K562 (cell line): ENCODE measurements around the gene PCDH1. TPM values are rescaled to one million over a fixed set of nuclear protein-coding genes. Genes with fewer than 3 reads are reported as not detected.

ENCODE experiments used
- ATAC-seq: fragments of 200-7000 bp; cut with Tn5 transposase; 3 replicates; pipeline ENCODE4 v1.9.1; 2020; ENCODE audit warnings: moderate library complexity
- BruUV-seq: library from RNA; stranded (reverse); fragments of 400-500 nt; replicated peaks from 2 replicates; lab custom pipeline; 2021; lab: Mats Ljungman, UMichigan
- CTCF ChIA-PET: fragments of 300-600 bp; formaldehyde crosslinking; extraction: SDS; loops from one replicate; lab custom pipeline; 2021; ENCODE audit warnings: low intra/inter-chr PET ratio; lab: Yijun Ruan, JAX
- POLR2A ChIA-PET: fragments of 300-600, 350-650 bp; sonication (Branson Sonifier 250); formaldehyde crosslinking; extraction: SDS; loops from one replicate; lab custom pipeline; 2021; ENCODE audit warnings: antibody characterized with exemption, inconsistent platforms; lab: Yijun Ruan, JAX
- DNase-seq, 4 experiments: peaks; one replicate each; pipeline versions ENCODE4 v3.0.0 to v3.0.0-alpha.2; 2011 to 2018; ENCODE audit warnings: low spot score in 3 of 4, mixed read lengths in 3 of 4; ENCODE audit errors: extremely low read depth in 1 of 4
- FAIRE-seq: peaks from 2 replicates; lab custom pipeline; 2011; peaks lifted over from hg19 to GRCh38; lab: Jason Lieb, UNC
- H2AFZ ChIP-seq: 2 replicates; pipeline ENCODE4 v1.6.0; 2011; ENCODE audit warnings: low read depth, low read length, control low read depth, inconsistent platforms
- H3K27ac ChIP-seq: fragments of 200-600 bp; 3 replicates; pipeline ENCODE4 v1.8.0; 2011; ENCODE audit warnings: low read depth, mild to moderate bottlenecking, control low read depth, inconsistent platforms, low read length, moderate library complexity, mixed read lengths; ENCODE audit errors: extremely low read depth
- H3K27me3 ChIP-seq, 2 experiments: fragments of 300-600 bp in 1 of 2; 2 replicates in 1 of 2; 3 replicates in 1 of 2; pipeline versions ENCODE4 v1.6.0 to v1.8.0; 2011; ENCODE audit warnings: inconsistent platforms in 2 of 2, low read length in 2 of 2, mild to moderate bottlenecking in 1 of 2, mixed read lengths in 1 of 2, moderate library complexity in 1 of 2; ENCODE audit not compliant: control insufficient read depth in 2 of 2, insufficient read depth in 2 of 2
- H3K36me3 ChIP-seq: fragments of 300-600 bp; 3 replicates; pipeline ENCODE4 v1.8.0; 2011; ENCODE audit warnings: mild to moderate bottlenecking, low read length, inconsistent platforms; ENCODE audit not compliant: control insufficient read depth, insufficient read depth
- H3K4me1 ChIP-seq, 2 experiments: fragments of 200-600 bp in 1 of 2; replicated peaks in 1 of 2; 2 replicates in 1 of 2; 3 replicates in 1 of 2; pipeline versions ENCODE4 v1.5.1 to v1.8.0; 2011; ENCODE audit warnings: inconsistent platforms in 2 of 2, low read length in 2 of 2, mild to moderate bottlenecking in 1 of 2, mixed read lengths in 1 of 2, moderate library complexity in 1 of 2; ENCODE audit not compliant: control insufficient read depth in 2 of 2, insufficient read depth in 2 of 2
- H3K4me2 ChIP-seq: 2 replicates; pipeline ENCODE4 v1.6.1; 2011; ENCODE audit warnings: low read length, control low read depth, inconsistent platforms, mixed read lengths; ENCODE audit not compliant: insufficient read depth
- H3K4me3 ChIP-seq: fragments of 200-600 bp; sonication (generic), shearing (Covaris generic); 2 replicates; pipeline ENCODE4 v1.5.1; 2016; ENCODE audit warnings: control low read depth, inconsistent platforms
- H3K79me2 ChIP-seq: fragments of 200-600 bp; 3 replicates; pipeline ENCODE4 v1.8.0; 2011; ENCODE audit warnings: low read length, inconsistent platforms; ENCODE audit not compliant: control insufficient read depth, insufficient read depth
- H3K9ac ChIP-seq, 2 experiments: 2 replicates each; pipeline versions ENCODE4 v1.6.0 to v1.6.1; 2011; ENCODE audit warnings: low read depth in 2 of 2, low read length in 2 of 2, control low read depth in 1 of 2, inconsistent platforms in 1 of 2, mild to moderate bottlenecking in 1 of 2, mixed read lengths in 1 of 2; ENCODE audit not compliant: insufficient read depth in 1 of 2
- H3K9me1 ChIP-seq: one replicate; pipeline ENCODE4 v1.6.0; 2011; ENCODE audit warnings: inconsistent platforms, mild to moderate bottlenecking, low read length, moderate library complexity; ENCODE audit not compliant: control insufficient read depth, insufficient read depth
- H3K9me3 ChIP-seq: replicated peaks from 2 replicates; pipeline ENCODE4 v1.5.1; 2011; ENCODE audit warnings: low read depth, low read length, inconsistent platforms; ENCODE audit not compliant: control insufficient read depth, insufficient read depth
- H4K20me1 ChIP-seq: replicated peaks from 2 replicates; pipeline ENCODE4 v1.6.1; 2011; ENCODE audit warnings: low read length, inconsistent platforms, mixed read lengths; ENCODE audit not compliant: control insufficient read depth, insufficient read depth
- ARID2 ChIP-seq: fragments of 450-650 bp; IDR thresholded peaks from 2 replicates; pipeline ENCODE4 v1.6.1; 2017; ENCODE audit warnings: antibody characterized with exemption, mild to moderate bottlenecking
- CHD4 ChIP-seq: fragments of 200-600 bp; sonication (generic); IDR thresholded peaks from 3 replicates; pipeline ENCODE4 v1.6.1; 2012; ENCODE audit warnings: low read depth, mild to moderate bottlenecking, mixed read lengths, low read length, inconsistent platforms; ENCODE audit not compliant: insufficient read depth, insufficient replicate concordance, poor library complexity, severe bottlenecking
- CREM ChIP-seq: IDR thresholded peaks from 2 replicates; pipeline ENCODE4 v1.6.1; 2014; ENCODE audit warnings: antibody characterized with exemption, low read depth
- CTCFL ChIP-seq: IDR thresholded peaks from 2 replicates; pipeline ENCODE4 v1.6.1; 2011; ENCODE audit warnings: borderline replicate concordance, low read depth, mild to moderate bottlenecking, moderate library complexity, low read length; ENCODE audit not compliant: insufficient read depth, poor library complexity, severe bottlenecking
- HMGXB4 ChIP-seq: sonication (generic); formaldehyde crosslinking; IDR thresholded peaks from 2 replicates; pipeline ENCODE4 v1.8.1; 2023; ENCODE audit warnings: mild to moderate bottlenecking, missing genetic modification reagents
- MAZ ChIP-seq, 2 experiments: fragments of 450-650 bp in 1 of 2; sonication (generic) in 1 of 2; formaldehyde crosslinking; IDR thresholded peaks in 1 of 2; conservative IDR thresholded peaks in 1 of 2; 2 replicates each; pipeline versions ENCODE4 v1.4.0 to v1.5.0; 2020; ENCODE audit warnings: mild to moderate bottlenecking in 1 of 2, missing genetic modification reagents in 1 of 2
- PKNOX1 ChIP-seq: fragments of 450-650 bp; IDR thresholded peaks from 2 replicates; pipeline ENCODE4 v1.6.1; 2016
- RAD21 ChIP-seq, 2 experiments: fragments of 250-450 bp in 1 of 2; fragments of 450-650 bp in 1 of 2; sonication (Bioruptor Pico) in 1 of 2; formaldehyde crosslinking in 1 of 2; IDR thresholded peaks in 1 of 2; conservative IDR thresholded peaks in 1 of 2; 2 replicates each; pipeline versions ENCODE4 v1.4.0 to v1.8.0; 2020 to 2022; ENCODE audit warnings: mild to moderate bottlenecking in 2 of 2, moderate library complexity in 1 of 2
- RCOR1 ChIP-seq, 2 experiments: IDR thresholded peaks; 2 replicates each; pipeline ENCODE4 v1.6.1; 2012; ENCODE audit warnings: low read depth in 2 of 2, low read length in 2 of 2, borderline replicate concordance in 1 of 2, improper control_type of control experiment in 1 of 2
- RFX1 ChIP-seq: fragments of 450-650 bp; IDR thresholded peaks from 2 replicates; pipeline ENCODE4 v1.6.1; 2016; ENCODE audit warnings: mild to moderate bottlenecking, moderate library complexity
- TCF7L2 ChIP-seq: fragments of 150-350 bp; IDR thresholded peaks from 2 replicates; pipeline ENCODE4 v1.6.1; 2016; ENCODE audit warnings: low read depth, mild to moderate bottlenecking, low read length, moderate library complexity
- ZFP36 ChIP-seq: fragments of 150-350 bp; IDR thresholded peaks from 2 replicates; pipeline ENCODE4 v1.6.1; 2018; ENCODE audit warnings: low read length, low read depth; ENCODE audit not compliant: partially characterized antibody
- WGBS: fragments of 100-300 bp; shearing (Covaris generic); methylation state at CpG from one replicate; pipeline ENCODE4 v1.1.6; 2016; ENCODE audit warnings: low coverage, mixed read lengths; ENCODE audit not compliant: insufficient coverage; ENCODE audit errors: missing lambda C conversion rate; 5-methylcytosine and 5-hydroxymethylcytosine counted together
- in situ Hi-C: fragments of 300-500 bp; cut with MboI; formaldehyde crosslinking; loops from 4 replicates; pipeline ENCODE4 v1.15.0; 2018; ENCODE audit warnings: inconsistent platforms, mixed read lengths
- intact Hi-C: fragments of 100-400 bp; cut with micrococcal nuclease; formaldehyde crosslinking; loops from 2 replicates; pipeline ENCODE4 v1.14.2; 2022
- polyA plus RNA-seq, 8 experiments: library from polyadenylated mRNA; depleted of rRNA in 4 of 8; stranded (reverse) in 5 of 8; unstranded in 3 of 8; fragments of >200 nt; fragmentation: Nextera tagmentation in 2 of 8; fragmentation: Illumina TruSeq in 1 of 8; extraction: Ambion mirVana in 2 of 8; extraction: Trizol in 1 of 8; gene quantifications; 2 replicates each; pipeline versions ENCODE4 v1.2.1 to v1.2.3, GENCODE V29; 2011 to 2014; ENCODE audit warnings: inconsistent platforms in 1 of 8, missing spikeins in 1 of 8
- total RNA-seq, 7 experiments: library from RNA; depleted of rRNA in 6 of 7; stranded (reverse); fragments of >200 nt in 6 of 7; fragmentation: Illumina TruSeq in 2 of 7; extraction: Trizol in 2 of 7; gene quantifications; 2 replicates each; pipeline versions ENCODE4 v1.2.1 to v1.2.3, GENCODE V29; 2011 to 2021; ENCODE audit warnings: low replicate concordance in 1 of 7

The PCDH1 gene
- total and polyA plus RNA-seq, 9 of the 15 experiments (the other 6 are each of a cell fraction or from before 2014, with no cell fraction given), result 0.11 to 3.6 (median 1.9) TPM; not detected in 1

- Histone ChIP-seq H4K20me1 (0 out of 2 replicates have a peak, but pooled peaks cover 4% of the 10 kb centered on the region), H3K9me3 (no peaks in the 10 kb centered on the region), H3K79me2 (no peaks in the 10 kb centered on the region), H3K4me1 (peaks cover 6% of the 10 kb centered on the region in 2 experiments), H3K4me3 (no peak overlapping the region), H3K4me2 (no peak overlapping the region), H3K27me3 (peaks cover 2 to 11% of the 10 kb centered on the region in 2 experiments; a peak in 3 of 5 replicates), H3K9me1 (no peaks in the 10 kb centered on the region), H2AFZ (no peak overlapping the region), H3K9ac (no peak overlapping the region), H3K36me3 (no peaks in the 10 kb centered on the region), H3K27ac (no peak overlapping the region)
- WGBS, result 9% methylated on average over 8 of the region's 9 CpGs
- no TSS peak for BruUV-seq
- FAIRE-seq (peak; percentile 88), DNase-seq (peak; percentile 76 to 86 (median 84)), ATAC-seq (peak; percentile 94)
- ChIA-PET CTCF (interaction anchor here (0.5 to 1.0 kb wide), 4 partner anchors 112 to 401 kb away, joined by 3 to 4 read pairs (median 3); no protein-coding TSS in a partner anchor), POLR2A (interaction anchor here (1.2 kb wide), 1 partner anchor 8 kb away, joined by 3 read pairs; no protein-coding TSS in a partner anchor)
- intact Hi-C loops (loop anchor here (1.0 to 10.0 kb wide), 4 partner anchors 57 to 150 kb away; partner anchors contain the start of gene RNF14), in situ Hi-C loops (loop anchor here (10.0 kb wide), 1 partner anchor 110 kb away; no protein-coding TSS in a partner anchor)
- peak in 1 of 2 experiments; percentile 57; a peak in 2 of 4 replicates for TF ChIP-seq MAZ (CRISPR knock-in tag; conservative IDR thresholded peaks at IDR 0.05 in 1 of 2, IDR thresholded peaks at IDR 0.05 in 1 of 2)
- TF ChIP-seq CTCFL, result peak; percentile 3
- TF ChIP-seq RAD21 (CRISPR knock-in tag; conservative IDR thresholded peaks at IDR 0.05 in 1 of 2, IDR thresholded peaks at IDR 0.05 in 1 of 2), result peak; percentile 62 to 81
- TF ChIP-seq CREM, result 0 out of 2 replicates have a peak, but pooled peaks have one; percentile 11
- TF ChIP-seq TCF7L2, result no peak
- 0 out of 2 replicates have a peak, but pooled peaks have one; percentile 35 for TF ChIP-seq ARID2
- peak in 1 of 2 experiments; percentile 45; a peak in 1 of 4 replicates for TF ChIP-seq RCOR1 (IDR thresholded peaks at IDR 0.05; ENCODE audit: borderline replicate concordance in 1 of 2, low read depth in 2 of 2, low read length in 2 of 2)
- peak; percentile 72 for TF ChIP-seq PKNOX1
- no peak for TF ChIP-seq CHD4
- peak; percentile 48 for TF ChIP-seq ZFP36
- peak; percentile 75 for TF ChIP-seq RFX1
- TF ChIP-seq HMGXB4 (CRISPR knock-in tag), result no peak
These were observed 63.9 kb downstream of the PCDH1 start for GRCh38 chr5:141814064-141814964.
